Measurements from ENCODE around the gene GNB5.

GRCh38 chr15:52133510-52134220 is 57.5 kb downstream of the GNB5 start:
- TF ChIP-seq SMC3 (IDR thresholded peaks at IDR 0.05; ENCODE audit: low read length) (no peak), DBP (CRISPR knock-in tag; IDR thresholded peaks at IDR 0.05; ENCODE audit: not compliant biosample characterization) (no peak), JUND (CRISPR knock-in tag; IDR thresholded peaks at IDR 0.05) (no peak)

All from HepG2 (cell line).